H9 (cell line): ENCODE data around the gene CACNA1I. TPM values are rescaled to one million over a fixed set of nuclear protein-coding genes. Genes with fewer than 3 reads are reported as not detected.
A peak's percentile ranks its signal among the peaks of the same experiment; 100 is the strongest.

ENCODE experiments used
- DNase-seq: peaks from one replicate; pipeline ENCODE4 v3.0.0-alpha.2; 2017
- H2AFZ ChIP-seq: one replicate; pipeline ENCODE4 v1.6.1; 2013; ENCODE audit warnings: mild to moderate bottlenecking, low read length, control low read depth, moderate library complexity
- H2AK5ac ChIP-seq: 2 replicates; pipeline ENCODE4 v1.6.1; 2013; ENCODE audit warnings: low read length, control low read depth, mixed read lengths; ENCODE audit not compliant: insufficient read length
- H2BK120ac ChIP-seq: one replicate; pipeline ENCODE4 v1.6.1; 2013; ENCODE audit warnings: low read depth, mild to moderate bottlenecking, low read length, control low read depth, inconsistent platforms; ENCODE audit not compliant: poor library complexity, severe bottlenecking
- H2BK12ac ChIP-seq: 2 replicates; pipeline ENCODE4 v1.6.1; 2013; ENCODE audit warnings: low read length, control low read depth, mixed read lengths, low read depth; ENCODE audit not compliant: insufficient read length
- H2BK15ac ChIP-seq: 2 replicates; pipeline ENCODE4 v1.6.1; 2013; ENCODE audit warnings: low read depth, low read length, control low read depth
- H2BK20ac ChIP-seq: one replicate; pipeline ENCODE4 v1.6.1; 2013; ENCODE audit warnings: low read depth, mild to moderate bottlenecking, low read length, control low read depth, inconsistent platforms; ENCODE audit not compliant: poor library complexity, severe bottlenecking
- H2BK5ac ChIP-seq: 2 replicates; pipeline ENCODE4 v1.6.1; 2013; ENCODE audit warnings: low read length, control low read depth, mixed read lengths; ENCODE audit not compliant: insufficient read length
- H3K14ac ChIP-seq: 2 replicates; pipeline ENCODE4 v1.6.1; 2013; ENCODE audit warnings: low read length, control low read depth; ENCODE audit not compliant: insufficient read depth
- H3K18ac ChIP-seq: 2 replicates; pipeline ENCODE4 v1.6.1; 2013; ENCODE audit warnings: low read depth, mild to moderate bottlenecking, mixed read lengths, low read length, control low read depth; ENCODE audit not compliant: insufficient read length
- H3K23ac ChIP-seq: 2 replicates; pipeline ENCODE4 v1.6.1; 2013; ENCODE audit warnings: low read length, control low read depth, mixed read lengths, low read depth; ENCODE audit not compliant: insufficient read length
- H3K23me2 ChIP-seq: 2 replicates; pipeline ENCODE4 v1.6.1; 2013; ENCODE audit warnings: low read depth, mild to moderate bottlenecking, mixed read lengths, low read length, control low read depth; ENCODE audit not compliant: insufficient read length, poor library complexity, severe bottlenecking
- H3K27ac ChIP-seq: 2 replicates; pipeline ENCODE4 v1.5.1; 2013; ENCODE audit warnings: low read length, control low read depth, mixed read lengths, low read depth; ENCODE audit not compliant: insufficient read length
- H3K27me3 ChIP-seq: 2 replicates; pipeline ENCODE4 v1.6.1; 2013; ENCODE audit warnings: low read length, control low read depth, inconsistent platforms; ENCODE audit not compliant: insufficient read depth
- H3K4ac ChIP-seq: 2 replicates; pipeline ENCODE4 v1.6.1; 2013; ENCODE audit warnings: low read depth, mild to moderate bottlenecking, control low read depth, inconsistent platforms, low read length, moderate library complexity
- H3K4me1 ChIP-seq: 2 replicates; pipeline ENCODE4 v1.6.1; 2013; ENCODE audit warnings: low read length, control low read depth, inconsistent platforms; ENCODE audit not compliant: insufficient read depth
- H3K4me2 ChIP-seq: 2 replicates; pipeline ENCODE4 v1.6.1; 2013; ENCODE audit warnings: low read length, control low read depth, mixed read lengths; ENCODE audit not compliant: insufficient read length, insufficient read depth
- H3K56ac ChIP-seq: 2 replicates; pipeline ENCODE4 v1.6.1; 2013; ENCODE audit warnings: low read depth, mild to moderate bottlenecking, mixed read lengths, low read length, control low read depth; ENCODE audit not compliant: insufficient read length
- H3K79me1 ChIP-seq: 2 replicates; pipeline ENCODE4 v1.6.1; 2013; ENCODE audit warnings: low read depth, mild to moderate bottlenecking, moderate library complexity, low read length, control low read depth, inconsistent platforms; ENCODE audit not compliant: insufficient read depth, poor library complexity, severe bottlenecking
- H3K79me2 ChIP-seq: 2 replicates; pipeline ENCODE4 v1.6.1; 2013; ENCODE audit warnings: low read length, control low read depth, inconsistent platforms; ENCODE audit not compliant: insufficient read depth
- H3K9ac ChIP-seq: 2 replicates; pipeline ENCODE4 v1.6.1; 2013; ENCODE audit warnings: low read length, control low read depth, mixed read lengths; ENCODE audit not compliant: insufficient read length; ENCODE audit errors: extremely low read depth
- H3K9me3 ChIP-seq: one replicate; pipeline ENCODE4 v1.6.1; 2013; ENCODE audit warnings: low read depth, low read length, inconsistent platforms; ENCODE audit not compliant: control insufficient read depth
- H3T11ph ChIP-seq: one replicate; pipeline ENCODE4 v1.6.1; 2013; ENCODE audit warnings: mild to moderate bottlenecking, low read length, control low read depth, inconsistent platforms
- H4K20me1 ChIP-seq: one replicate; pipeline ENCODE4 v1.6.1; 2013; ENCODE audit not compliant: control insufficient read depth, insufficient read length, insufficient read depth
- H4K5ac ChIP-seq: 2 replicates; pipeline ENCODE4 v1.6.1; 2013; ENCODE audit warnings: low read depth, mild to moderate bottlenecking, mixed read lengths, low read length, control low read depth; ENCODE audit not compliant: insufficient read length
- H4K8ac ChIP-seq: replicated peaks from 2 replicates; pipeline ENCODE4 v1.6.1; 2013; ENCODE audit warnings: low read length, control low read depth, mixed read lengths, low read depth; ENCODE audit not compliant: insufficient read length
- H4K91ac ChIP-seq: 2 replicates; pipeline ENCODE4 v1.6.1; 2013; ENCODE audit warnings: low read depth, mild to moderate bottlenecking, moderate library complexity, mixed read lengths, low read length, control low read depth; ENCODE audit not compliant: insufficient read length
- H3K27ac Mint-ChIP-seq, 3 experiments: 2 replicates in 2 of 3; 3 replicates in 1 of 3; pipeline ENCODE4 v1.8.0; 2020 to 2021; ENCODE audit warnings: mixed read lengths in 3 of 3, mild to moderate bottlenecking in 1 of 3, moderate library complexity in 1 of 3
- H3K27me3 Mint-ChIP-seq: 2 replicates; pipeline ENCODE4 v1.8.0; 2021; ENCODE audit warnings: low read depth, mild to moderate bottlenecking, moderate library complexity, mixed read lengths
- H3K36me3 Mint-ChIP-seq, 3 experiments: 2 replicates in 2 of 3; 3 replicates in 1 of 3; pipeline ENCODE4 v1.8.0; 2020 to 2021; ENCODE audit warnings: low read depth in 3 of 3, mixed read lengths in 3 of 3; ENCODE audit not compliant: insufficient read depth in 1 of 3
- H3K4me1 Mint-ChIP-seq, 2 experiments: 2 replicates each; pipeline ENCODE4 v1.8.0; 2020; ENCODE audit warnings: mixed read lengths in 2 of 2
- H3K4me3 Mint-ChIP-seq, 2 experiments: 2 replicates in 1 of 2; 3 replicates in 1 of 2; pipeline ENCODE4 v1.8.0; 2020 to 2021; ENCODE audit warnings: mild to moderate bottlenecking in 2 of 2, mixed read lengths in 2 of 2, moderate library complexity in 1 of 2
- H3K9me3 Mint-ChIP-seq, 2 experiments: 2 replicates in 1 of 2; 3 replicates in 1 of 2; pipeline ENCODE4 v1.8.0; 2020; ENCODE audit warnings: mild to moderate bottlenecking in 2 of 2, mixed read lengths in 2 of 2, moderate library complexity in 1 of 2
- CTCF ChIP-seq: fragments of 200-600 bp; sonication (generic); conservative IDR thresholded peaks from 3 replicates; pipeline ENCODE4 v1.8.0; 2021; ENCODE audit warnings: antibody characterized with exemption, mild to moderate bottlenecking
- WGBS: extraction: QIAGEN DNeasy Blood & Tissue Kit; methylation state at CpG from one replicate; pipeline ENCODE4 v1.1.7; 2013; ENCODE audit warnings: missing lambda C conversion rate, low lambda C conversion rate, mixed read lengths; ENCODE audit not compliant: insufficient read length; ENCODE audit errors: extremely low coverage; 5-methylcytosine and 5-hydroxymethylcytosine counted together
- total RNA-seq: library from RNA; stranded (reverse); gene quantifications from 2 replicates; pipeline ENCODE4 v1.2.1, GENCODE V29; 2021

CACNA1I gene
- total RNA-seq, 1 experiment from 2014 or later = 0.50 TPM

- Mint-ChIP-seq H3K4me3 (no peak overlapping the region), H3K9me3 (no peaks in the 10 kb centered on the region), H3K27me3 (peaks cover 19% of the 10 kb centered on the region), H3K4me1 (peaks cover 4 to 23% of the 10 kb centered on the region in 2 experiments; a peak in 3 of 4 replicates), H3K36me3 (no peaks in the 10 kb centered on the region), H3K27ac (no peak overlapping the region; a peak in 1 of 7 replicates)
- Histone ChIP-seq H2AFZ (no peak overlapping the region), H2BK5ac (no peak overlapping the region), H4K8ac (no peak overlapping the region), H3K9ac (no peak overlapping the region), H2BK120ac (no peak overlapping the region), H4K91ac (no peak overlapping the region), H2BK12ac (no peak overlapping the region), H3K14ac (peak overlapping the region; percentile 41; the same call in 1 of the 2 replicates), H3K23me2 (no peaks in the 10 kb centered on the region), H3K56ac (no peak overlapping the region), H3K27me3 (no peaks in the 10 kb centered on the region), H3K9me3 (no peaks in the 10 kb centered on the region), H2AK5ac (no peak overlapping the region), H3K4me1 (no peaks in the 10 kb centered on the region; the same call in 1 of the 2 replicates), H2BK20ac (no peak overlapping the region), H3K27ac (no peak overlapping the region), H3K79me1 (no peaks in the 10 kb centered on the region), H3K18ac (no peak overlapping the region), H4K20me1 (peaks cover 3% of the 10 kb centered on the region), H2BK15ac (no peak overlapping the region), H3T11ph (no peak overlapping the region), H3K4me2 (no peak overlapping the region), H4K5ac (no peak overlapping the region), H3K4ac (no peak overlapping the region), H3K23ac (no peak overlapping the region), H3K79me2 (no peaks in the 10 kb centered on the region)
- no CpG with 5 or more reads among the region's 14 CpGs for WGBS
- no peak for TF ChIP-seq CTCF
- DNase-seq = no peak
Observed at GRCh38 chr22:39693943-39694500, 123.5 kb downstream of the CACNA1I start.
